Panc1 (cell line): ENCODE measurements around the gene MFSD6. TPM values are rescaled to one million over a fixed set of nuclear protein-coding genes. Genes with fewer than 3 reads are reported as not detected.
"Not testable (repeated sequence)": the region's sequence is repeated elsewhere in the genome, so short reads cannot be mapped to it uniquely, and the experiment has no call there.

ENCODE experiments used
- ATAC-seq: fragments of 200-7000 bp; cut with Tn5 transposase; 2 replicates; pipeline ENCODE4 v1.9.1; 2020; ENCODE audit warnings: mild to moderate bottlenecking, moderate library complexity
- BruUV-seq: library from RNA; stranded (reverse); fragments of 400-500 nt; replicated peaks from 2 replicates; lab custom pipeline; 2021; lab: Mats Ljungman, UMichigan
- CTCF ChIA-PET: fragments of 300-600 bp; sonication (Branson Sonifier 250); formaldehyde crosslinking; loops from one replicate; lab custom pipeline; 2022; ENCODE audit warnings: antibody characterized with exemption; lab: Charles Lee
- POLR2A ChIA-PET: fragments of 300-600 bp; sonication (Branson Sonifier 250); formaldehyde crosslinking; loops from one replicate; lab custom pipeline; 2022; ENCODE audit warnings: antibody characterized with exemption; lab: Charles Lee
- DNase-seq: peaks from one replicate; pipeline ENCODE4 v3.0.0-alpha.2; 2010; ENCODE audit warnings: low read depth, low spot score
- H3K27ac ChIP-seq: 2 replicates; pipeline ENCODE4 v1.5.1; 2011; ENCODE audit warnings: mild to moderate bottlenecking, low read length, inconsistent platforms
- H3K27me3 ChIP-seq: fragments of 200-500 bp; sonication (Bioruptor generic); 2 replicates; pipeline ENCODE4 v1.6.0; 2014; ENCODE audit warnings: low read length, inconsistent platforms; ENCODE audit not compliant: control insufficient read depth, insufficient read depth
- H3K36me3 ChIP-seq: fragments of 200-500 bp; sonication (Bioruptor generic); 2 replicates; pipeline ENCODE4 v1.5.1; 2014; ENCODE audit warnings: inconsistent platforms, mild to moderate bottlenecking, low read length, moderate library complexity; ENCODE audit not compliant: control insufficient read depth, insufficient read depth
- H3K4me1 ChIP-seq: 2 replicates; pipeline ENCODE4 v1.5.1; 2011; ENCODE audit warnings: inconsistent platforms, mild to moderate bottlenecking, low read length, moderate library complexity; ENCODE audit not compliant: control insufficient read depth, insufficient read depth
- H3K4me3 ChIP-seq, 2 experiments: 2 replicates each; pipeline ENCODE4 v1.5.1; 2011 to 2012; ENCODE audit warnings: low read depth in 2 of 2, low read length in 2 of 2, mild to moderate bottlenecking in 2 of 2, inconsistent platforms in 1 of 2, moderate library complexity in 1 of 2
- H3K9me3 ChIP-seq: fragments of 200-500 bp; sonication (Bioruptor generic); 2 replicates; pipeline ENCODE4 v1.5.1; 2014; ENCODE audit warnings: low read depth, mild to moderate bottlenecking, inconsistent platforms, low read length, moderate library complexity; ENCODE audit not compliant: control insufficient read depth, insufficient read depth
- POLR2AphosphoS5 ChIP-seq: IDR thresholded peaks from 2 replicates; pipeline ENCODE4 v1.6.1; 2012; ENCODE audit warnings: mild to moderate bottlenecking, low read depth, low read length, moderate library complexity
- SIN3A ChIP-seq: IDR thresholded peaks from 2 replicates; pipeline ENCODE4 v1.6.1; 2012; ENCODE audit warnings: low read depth, mild to moderate bottlenecking, low read length, moderate library complexity, borderline replicate concordance; ENCODE audit not compliant: insufficient read depth
- TCF7L2 ChIP-seq: IDR thresholded peaks from 2 replicates; pipeline ENCODE4 v1.6.1; 2011; ENCODE audit warnings: mild to moderate bottlenecking, low read depth, low read length, inconsistent platforms
- in situ Hi-C: cut with HindIII; loops from 2 replicates; pipeline ENCODE4 v1.10.0; 2016; ENCODE audit warnings: low sequenced_read_pairs, low pct_unique_long_range_greater_than_20kb
- intact Hi-C: fragments of 100-400 bp; cut with micrococcal nuclease; formaldehyde crosslinking; loops from one replicate; pipeline ENCODE4 v1.10.0; 2022; ENCODE audit not compliant: unreplicated experiment
- total RNA-seq: library from RNA; stranded (reverse); gene quantifications from one replicate; pipeline ENCODE4 v1.2.1, GENCODE V29; 2021; ENCODE audit not compliant: unreplicated experiment
- TF ChIP-seq, protein P1 (sequence below): fragments of 450-650 bp; IDR thresholded peaks from 2 replicates; pipeline ENCODE4 v1.5.1; 2017; ENCODE audit warnings: mild to moderate bottlenecking
- TF ChIP-seq, protein P2 (sequence below), 2 experiments: IDR thresholded peaks; 2 replicates each; pipeline ENCODE4 v1.6.1; 2011 to 2012; ENCODE audit warnings: low read depth in 2 of 2, control low read depth in 1 of 2, low read length in 1 of 2, mild to moderate bottlenecking in 1 of 2, moderate library complexity in 1 of 2; ENCODE audit not compliant: insufficient read depth in 1 of 2

Gene MFSD6
- total RNA-seq, 1 experiment from 2014 or later: 10.4 TPM

DNA sequence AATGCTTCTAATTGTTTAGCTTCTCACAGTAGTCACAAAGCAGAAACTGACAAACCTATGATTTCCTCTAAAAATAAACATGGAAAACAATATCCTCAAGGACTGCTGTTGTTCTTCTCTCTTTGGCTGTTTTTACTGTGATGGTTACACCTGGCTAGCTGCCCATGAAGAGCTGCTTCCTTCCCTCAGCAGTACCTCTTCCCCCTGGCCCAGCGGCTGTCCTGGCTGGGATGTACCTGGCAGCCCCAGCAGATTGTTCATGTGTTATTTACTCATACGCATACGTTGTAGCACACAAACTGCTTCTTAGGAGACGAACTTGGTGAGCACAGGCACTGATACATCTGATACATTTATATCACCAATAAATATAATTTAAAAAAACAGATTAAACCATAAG lies 99.0 kb downstream of the MFSD6 start:
- in situ Hi-C loops: no loop called here

DNA sequence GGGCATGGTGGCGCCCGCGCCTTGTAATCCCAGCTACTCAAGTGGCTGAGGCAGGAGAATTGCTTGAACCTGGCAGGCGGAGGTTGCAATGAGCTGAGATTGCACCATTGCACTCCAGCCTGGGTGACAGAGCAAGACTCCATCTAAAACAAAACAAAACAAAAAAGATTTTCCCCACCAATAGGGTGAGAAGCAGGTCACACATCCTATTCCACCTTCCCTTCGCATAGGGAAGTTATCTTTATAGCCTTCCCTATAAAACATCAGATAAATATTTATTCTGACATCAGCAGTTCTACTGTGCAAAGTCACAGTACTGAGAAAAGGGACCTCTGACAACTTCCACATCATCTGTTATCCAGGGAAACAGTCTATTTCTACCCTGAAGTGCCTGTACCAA lies 101.7 kb downstream of the MFSD6 start:
- H3K27me3 ChIP-seq, H3K9me3 ChIP-seq, CTCF ChIA-PET, H3K36me3 ChIP-seq, DNase-seq, H3K27ac ChIP-seq, H3K4me1 ChIP-seq, ATAC-seq, H3K4me3 ChIP-seq, BruUV-seq, in situ Hi-C loops: not testable (repeated sequence)
- intact Hi-C loops: loop anchor here (10.0 kb wide), 1 partner anchor 415 kb away; no protein-coding TSS in a partner anchor
- POLR2A ChIA-PET: interaction anchor here (0.7 kb wide), 1 partner anchor 254 kb away, joined by 11 read pairs; no protein-coding TSS in a partner anchor

More for the DNA sequence above, 99.0 kb downstream of the MFSD6 start:
- POLR2A ChIA-PET: no interaction called here
- BruUV-seq: no TSS peak
- CTCF ChIA-PET: no interaction called here
- Histone ChIP-seq H3K27me3 (no peaks in the 10 kb centered on the region), H3K4me1 (no peaks in the 10 kb centered on the region), H3K27ac (no peak overlapping the region), H3K36me3 (no peaks in the 10 kb centered on the region), H3K4me3 (no peak overlapping the region), H3K9me3 (no peaks in the 10 kb centered on the region)
- ATAC-seq (no peak), DNase-seq (no peak)
- intact Hi-C loops: loop anchor here (10.0 kb wide), 1 partner anchor 412 kb away; no protein-coding TSS in a partner anchor
- TF ChIP-seq, protein P1, sequence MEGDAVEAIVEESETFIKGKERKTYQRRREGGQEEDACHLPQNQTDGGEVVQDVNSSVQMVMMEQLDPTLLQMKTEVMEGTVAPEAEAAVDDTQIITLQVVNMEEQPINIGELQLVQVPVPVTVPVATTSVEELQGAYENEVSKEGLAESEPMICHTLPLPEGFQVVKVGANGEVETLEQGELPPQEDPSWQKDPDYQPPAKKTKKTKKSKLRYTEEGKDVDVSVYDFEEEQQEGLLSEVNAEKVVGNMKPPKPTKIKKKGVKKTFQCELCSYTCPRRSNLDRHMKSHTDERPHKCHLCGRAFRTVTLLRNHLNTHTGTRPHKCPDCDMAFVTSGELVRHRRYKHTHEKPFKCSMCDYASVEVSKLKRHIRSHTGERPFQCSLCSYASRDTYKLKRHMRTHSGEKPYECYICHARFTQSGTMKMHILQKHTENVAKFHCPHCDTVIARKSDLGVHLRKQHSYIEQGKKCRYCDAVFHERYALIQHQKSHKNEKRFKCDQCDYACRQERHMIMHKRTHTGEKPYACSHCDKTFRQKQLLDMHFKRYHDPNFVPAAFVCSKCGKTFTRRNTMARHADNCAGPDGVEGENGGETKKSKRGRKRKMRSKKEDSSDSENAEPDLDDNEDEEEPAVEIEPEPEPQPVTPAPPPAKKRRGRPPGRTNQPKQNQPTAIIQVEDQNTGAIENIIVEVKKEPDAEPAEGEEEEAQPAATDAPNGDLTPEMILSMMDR: no peak
- TF ChIP-seq TCF7L2 (no peak), POLR2AphosphoS5 (no peak), SIN3A (no peak)
- TF ChIP-seq, protein P2, sequence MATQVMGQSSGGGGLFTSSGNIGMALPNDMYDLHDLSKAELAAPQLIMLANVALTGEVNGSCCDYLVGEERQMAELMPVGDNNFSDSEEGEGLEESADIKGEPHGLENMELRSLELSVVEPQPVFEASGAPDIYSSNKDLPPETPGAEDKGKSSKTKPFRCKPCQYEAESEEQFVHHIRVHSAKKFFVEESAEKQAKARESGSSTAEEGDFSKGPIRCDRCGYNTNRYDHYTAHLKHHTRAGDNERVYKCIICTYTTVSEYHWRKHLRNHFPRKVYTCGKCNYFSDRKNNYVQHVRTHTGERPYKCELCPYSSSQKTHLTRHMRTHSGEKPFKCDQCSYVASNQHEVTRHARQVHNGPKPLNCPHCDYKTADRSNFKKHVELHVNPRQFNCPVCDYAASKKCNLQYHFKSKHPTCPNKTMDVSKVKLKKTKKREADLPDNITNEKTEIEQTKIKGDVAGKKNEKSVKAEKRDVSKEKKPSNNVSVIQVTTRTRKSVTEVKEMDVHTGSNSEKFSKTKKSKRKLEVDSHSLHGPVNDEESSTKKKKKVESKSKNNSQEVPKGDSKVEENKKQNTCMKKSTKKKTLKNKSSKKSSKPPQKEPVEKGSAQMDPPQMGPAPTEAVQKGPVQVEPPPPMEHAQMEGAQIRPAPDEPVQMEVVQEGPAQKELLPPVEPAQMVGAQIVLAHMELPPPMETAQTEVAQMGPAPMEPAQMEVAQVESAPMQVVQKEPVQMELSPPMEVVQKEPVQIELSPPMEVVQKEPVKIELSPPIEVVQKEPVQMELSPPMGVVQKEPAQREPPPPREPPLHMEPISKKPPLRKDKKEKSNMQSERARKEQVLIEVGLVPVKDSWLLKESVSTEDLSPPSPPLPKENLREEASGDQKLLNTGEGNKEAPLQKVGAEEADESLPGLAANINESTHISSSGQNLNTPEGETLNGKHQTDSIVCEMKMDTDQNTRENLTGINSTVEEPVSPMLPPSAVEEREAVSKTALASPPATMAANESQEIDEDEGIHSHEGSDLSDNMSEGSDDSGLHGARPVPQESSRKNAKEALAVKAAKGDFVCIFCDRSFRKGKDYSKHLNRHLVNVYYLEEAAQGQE (IDR thresholded peaks at IDR 0.05; ENCODE audit: insufficient read depth in 1 of 2, low read depth in 2 of 2, low read length in 1 of 2): no peak

DNA sequence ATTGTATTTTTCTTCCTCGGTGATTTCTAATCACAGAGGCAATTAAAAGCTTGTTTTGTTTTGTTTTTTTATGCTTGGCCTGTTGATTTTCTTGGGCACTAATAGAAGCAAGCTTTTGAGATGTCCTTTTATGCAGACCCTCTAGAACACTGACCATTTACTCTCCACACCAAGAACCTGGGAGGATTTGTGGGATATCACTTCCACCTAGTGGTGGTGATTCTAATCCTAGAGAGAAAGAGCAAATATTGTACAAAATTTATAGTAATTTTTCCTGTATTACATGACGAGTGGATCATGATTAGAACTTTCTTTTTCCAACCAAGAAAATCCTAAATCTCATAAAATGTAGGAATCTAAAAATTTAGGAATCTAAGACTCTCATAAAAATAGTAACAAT lies 102.9 kb downstream of the MFSD6 start:
- in situ Hi-C loops (no loop called here), intact Hi-C loops (loop anchor here (1.0 kb wide), 1 partner anchor 128 kb away; no protein-coding TSS in a partner anchor)
- Histone ChIP-seq H3K27me3 (no peaks in the 10 kb centered on the region), H3K4me3 (no peak overlapping the region), H3K27ac (no peak overlapping the region), H3K36me3 (peaks cover 2% of the 10 kb centered on the region; the same call in 1 of the 2 replicates), H3K4me1 (no peaks in the 10 kb centered on the region), H3K9me3 (no peaks in the 10 kb centered on the region)
- TF ChIP-seq TCF7L2: no peak
- TF ChIP-seq, protein P1: peak; percentile 39; the same call in 1 of the 2 replicates
- ChIA-PET CTCF (no interaction called here), POLR2A (interaction anchor here (0.6 kb wide), 1 partner anchor 20 kb away, joined by 4 read pairs; no protein-coding TSS in a partner anchor)
- DNase-seq (no peak), ATAC-seq (no peak)
- no TSS peak for BruUV-seq
